ENCODE measurements around the gene ACAP2.

The ACAP2 gene

GRCh38 chr3:195247086-195247862, 195.5 kb downstream of the ACAP2 start:
- H3K27ac ChIP-seq, result no peak overlapping the region
- TF ChIP-seq ZFX (IDR thresholded peaks at IDR 0.05), result no peak
- no peak for TF ChIP-seq CTCF (conservative IDR thresholded peaks at IDR 0.05)

- TF ChIP-seq CTCF (conservative IDR thresholded peaks at IDR 0.05) (no peak), ZFX (IDR thresholded peaks at IDR 0.05) (no peak)
- H3K27ac ChIP-seq, result no peak overlapping the region
Observed at GRCh38 chr3:195246581-195246995, 196.2 kb downstream of the ACAP2 start.

- H3K27ac ChIP-seq, result no peak overlapping the region
- TF ChIP-seq ZFX (IDR thresholded peaks at IDR 0.05), result no peak
- no peak for TF ChIP-seq CTCF (conservative IDR thresholded peaks at IDR 0.05)
Observed at GRCh38 chr3:195245531-195245951, 197.3 kb downstream of the ACAP2 start.

GRCh38 chr3:195241592-195242355, 201.0 kb downstream of the ACAP2 start:
- no peak overlapping the region for H3K27ac ChIP-seq
- no peak for TF ChIP-seq ZFX (IDR thresholded peaks at IDR 0.05)
- no peak for TF ChIP-seq CTCF (conservative IDR thresholded peaks at IDR 0.05)

GRCh38 chr3:195240939-195241338, 201.9 kb downstream of the ACAP2 start:
- TF ChIP-seq CTCF (conservative IDR thresholded peaks at IDR 0.05) (no peak), ZFX (IDR thresholded peaks at IDR 0.05) (no peak)
- no peak overlapping the region for H3K27ac ChIP-seq

- TF ChIP-seq ZFX (IDR thresholded peaks at IDR 0.05) (no peak), CTCF (conservative IDR thresholded peaks at IDR 0.05) (no peak)
- H3K27ac ChIP-seq, result no peak overlapping the region
Observed at GRCh38 chr3:195240171-195240701, 202.6 kb downstream of the ACAP2 start.

- no peak for TF ChIP-seq CTCF (conservative IDR thresholded peaks at IDR 0.05)
- no peak for TF ChIP-seq ZFX (IDR thresholded peaks at IDR 0.05)
- no peak overlapping the region for H3K27ac ChIP-seq
Observed at GRCh38 chr3:195239121-195239520, 203.7 kb downstream of the ACAP2 start.
